MM.1S (cell line): ENCODE data around the gene SKP2.
"Not testable (repeated sequence)": the region's sequence is repeated elsewhere in the genome, so short reads cannot be mapped to it uniquely, and the experiment has no call there.

Experiments used
- EZH2phosphoT487 ChIP-seq: fragments of 300-600 bp; sonication (generic); IDR thresholded peaks from 2 replicates; pipeline ENCODE4 v1.6.1; 2018; ENCODE audit warnings: antibody characterized with exemption, low read length
- TF ChIP-seq, protein P1 (sequence below): fragments of 300-600 bp; sonication (generic); IDR thresholded peaks from 2 replicates; pipeline ENCODE4 v1.5.1; 2016; ENCODE audit warnings: antibody characterized with exemption, low read length, mixed read lengths

DNA sequence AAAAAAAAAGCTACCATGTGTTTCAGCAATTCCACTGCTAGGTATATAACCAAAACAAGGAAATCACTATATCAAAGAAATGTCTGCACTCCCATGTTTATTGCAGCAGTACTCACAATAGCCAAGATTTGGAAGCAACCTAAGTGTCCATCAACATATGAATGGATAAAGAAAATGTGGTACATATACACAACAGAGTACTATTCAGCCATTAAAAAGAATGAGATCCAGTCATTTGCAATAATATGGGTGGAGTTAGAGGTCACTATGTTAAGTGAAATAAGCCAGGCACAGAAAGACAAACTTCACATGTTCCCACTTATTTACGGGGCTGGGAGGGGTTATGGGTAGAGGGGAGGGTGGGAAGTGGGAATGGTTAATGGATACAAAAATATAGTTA is 18.9 kb upstream of the SKP2 start:
- TF ChIP-seq, protein P1, sequence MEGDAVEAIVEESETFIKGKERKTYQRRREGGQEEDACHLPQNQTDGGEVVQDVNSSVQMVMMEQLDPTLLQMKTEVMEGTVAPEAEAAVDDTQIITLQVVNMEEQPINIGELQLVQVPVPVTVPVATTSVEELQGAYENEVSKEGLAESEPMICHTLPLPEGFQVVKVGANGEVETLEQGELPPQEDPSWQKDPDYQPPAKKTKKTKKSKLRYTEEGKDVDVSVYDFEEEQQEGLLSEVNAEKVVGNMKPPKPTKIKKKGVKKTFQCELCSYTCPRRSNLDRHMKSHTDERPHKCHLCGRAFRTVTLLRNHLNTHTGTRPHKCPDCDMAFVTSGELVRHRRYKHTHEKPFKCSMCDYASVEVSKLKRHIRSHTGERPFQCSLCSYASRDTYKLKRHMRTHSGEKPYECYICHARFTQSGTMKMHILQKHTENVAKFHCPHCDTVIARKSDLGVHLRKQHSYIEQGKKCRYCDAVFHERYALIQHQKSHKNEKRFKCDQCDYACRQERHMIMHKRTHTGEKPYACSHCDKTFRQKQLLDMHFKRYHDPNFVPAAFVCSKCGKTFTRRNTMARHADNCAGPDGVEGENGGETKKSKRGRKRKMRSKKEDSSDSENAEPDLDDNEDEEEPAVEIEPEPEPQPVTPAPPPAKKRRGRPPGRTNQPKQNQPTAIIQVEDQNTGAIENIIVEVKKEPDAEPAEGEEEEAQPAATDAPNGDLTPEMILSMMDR = not testable (repeated sequence)
- TF ChIP-seq EZH2phosphoT487 = not testable (repeated sequence)
